ENCODE data around the gene HES4.
"Not testable (repeated sequence)": the region's sequence is repeated elsewhere in the genome, so short reads cannot be mapped to it uniquely, and the experiment has no call there.

Gene HES4

GRCh38 chr1:1033009-1033587 lies 33.2 kb upstream of the HES4 start:
- peak; percentile 47 to 60 for DNase-seq

GRCh38 chr1:1032424-1032823 lies 32.5 kb upstream of the HES4 start:
- DNase-seq = no peak

- no peak for DNase-seq
Measured at GRCh38 chr1:1031659-1032235, 31.9 kb upstream of the HES4 start.

- DNase-seq = not testable (repeated sequence)
Measured at GRCh38 chr1:1030867-1031658, 31.2 kb upstream of the HES4 start.

- no peak for DNase-seq
Measured at GRCh38 chr1:1027791-1028190, 27.9 kb upstream of the HES4 start.

- no peak for DNase-seq
Measured at GRCh38 chr1:1026599-1027413, 26.9 kb upstream of the HES4 start.

GRCh38 chr1:1025730-1026129 lies 25.8 kb upstream of the HES4 start:
- no peak for DNase-seq

GRCh38 chr1:1024771-1025699 lies 25.1 kb upstream of the HES4 start:
- no peak for DNase-seq

GRCh38 chr1:1024149-1024770 lies 24.4 kb upstream of the HES4 start:
- no peak for DNase-seq

GRCh38 chr1:1023700-1024099 lies 23.8 kb upstream of the HES4 start:
- no peak for DNase-seq

- no peak for DNase-seq
Measured at GRCh38 chr1:1022302-1023009, 22.6 kb upstream of the HES4 start.

GRCh38 chr1:1021920-1022259 lies 22.0 kb upstream of the HES4 start:
- no peak for DNase-seq

GRCh38 chr1:1021010-1021919 lies 21.4 kb upstream of the HES4 start:
- DNase-seq = no peak

GRCh38 chr1:1020415-1021009 lies 20.6 kb upstream of the HES4 start:
- DNase-seq = no peak

- no peak for DNase-seq
Measured at GRCh38 chr1:1020000-1020404, 20.1 kb upstream of the HES4 start, which contains the start of gene AGRN. AGRN (plus strand) TSS chr1:1020120; CDS start chr1:1020173, 53 bp downstream.

GRCh38 chr1:1019122-1019999 lies 19.5 kb upstream of the HES4 start:
- peak; percentile 38 to 46 for DNase-seq

- not testable (repeated sequence) for DNase-seq
Measured at GRCh38 chr1:1018321-1018685, 18.4 kb upstream of the HES4 start.

Measured in AML-193 (cell line).